DLD1 (cell line): ENCODE results near the gene PRKD2.
"Not testable (repeated sequence)": the region's sequence is repeated elsewhere in the genome, so short reads cannot be mapped to it uniquely, and the experiment has no call there.

ENCODE experiments used
- in situ Hi-C: cut with HindIII; loops from 2 replicates; pipeline ENCODE4 v1.10.0; 2017; ENCODE audit warnings: low sequenced_read_pairs

PRKD2 gene

GRCh38 chr19:46717034-46717715 lies at the start of gene PRKD2:
PRKD2 (minus strand) TSS chr19:46717114; CDS start chr19:46716370, 744 bp downstream.
- in situ Hi-C loops: no loop called here

- in situ Hi-C loops: no loop called here
These were observed 47.9 kb upstream of the PRKD2 start for GRCh38 chr19:46764817-46765291.

GRCh38 chr19:46762245-46762890 lies 45.5 kb upstream of the PRKD2 start:
- in situ Hi-C loops: no loop called here

- in situ Hi-C loops: no loop called here
These were observed 44.5 kb upstream of the PRKD2 start for GRCh38 chr19:46761418-46761831.

GRCh38 chr19:46760897-46761296 lies 44.0 kb upstream of the PRKD2 start:
- in situ Hi-C loops: not testable (repeated sequence)

GRCh38 chr19:46760363-46760762 lies 43.4 kb upstream of the PRKD2 start:
- in situ Hi-C loops: no loop called here

GRCh38 chr19:46759817-46760333 lies 43.0 kb upstream of the PRKD2 start:
- in situ Hi-C loops: no loop called here

GRCh38 chr19:46759206-46759605 lies 42.3 kb upstream of the PRKD2 start:
- in situ Hi-C loops: no loop called here

- in situ Hi-C loops: no loop called here
These were observed 39.6 kb upstream of the PRKD2 start for GRCh38 chr19:46756544-46756888.

- in situ Hi-C loops: no loop called here
These were observed 39.1 kb upstream of the PRKD2 start for GRCh38 chr19:46755853-46756543.

- in situ Hi-C loops: no loop called here
These were observed 38.4 kb upstream of the PRKD2 start for GRCh38 chr19:46755077-46755852.

- in situ Hi-C loops: no loop called here
These were observed 36.7 kb upstream of the PRKD2 start for GRCh38 chr19:46753420-46754155.

- in situ Hi-C loops: loop anchor here (10.0 kb wide), 1 partner anchor 216 kb away; no protein-coding TSS in a partner anchor
These were observed 31.6 kb upstream of the PRKD2 start for GRCh38 chr19:46748325-46749109.

GRCh38 chr19:46746281-46747057 lies 29.6 kb upstream of the PRKD2 start, which contains the start of gene STRN4:
STRN4 (minus strand) TSS chr19:46746450; CDS start chr19:46746430, 20 bp downstream.
- in situ Hi-C loops: loop anchor here (10.0 kb wide), 1 partner anchor 218 kb away; no protein-coding TSS in a partner anchor

GRCh38 chr19:46745521-46746280 lies 28.8 kb upstream of the PRKD2 start, which contains the start of gene FKRP:
FKRP (plus strand) TSS chr19:46746057; CDS start chr19:46755451, 9,394 bp downstream.
- in situ Hi-C loops: loop anchor here (10.0 kb wide), 1 partner anchor 219 kb away; no protein-coding TSS in a partner anchor

GRCh38 chr19:46745030-46745429 lies 28.1 kb upstream of the PRKD2 start:
- in situ Hi-C loops: loop anchor here (10.0 kb wide), 1 partner anchor 220 kb away; no protein-coding TSS in a partner anchor

- in situ Hi-C loops: loop anchor here (10.0 kb wide), 1 partner anchor 221 kb away; no protein-coding TSS in a partner anchor
These were observed 27.2 kb upstream of the PRKD2 start for GRCh38 chr19:46744005-46744691.
